ENCODE measurements around the gene CENPB.

DNA sequence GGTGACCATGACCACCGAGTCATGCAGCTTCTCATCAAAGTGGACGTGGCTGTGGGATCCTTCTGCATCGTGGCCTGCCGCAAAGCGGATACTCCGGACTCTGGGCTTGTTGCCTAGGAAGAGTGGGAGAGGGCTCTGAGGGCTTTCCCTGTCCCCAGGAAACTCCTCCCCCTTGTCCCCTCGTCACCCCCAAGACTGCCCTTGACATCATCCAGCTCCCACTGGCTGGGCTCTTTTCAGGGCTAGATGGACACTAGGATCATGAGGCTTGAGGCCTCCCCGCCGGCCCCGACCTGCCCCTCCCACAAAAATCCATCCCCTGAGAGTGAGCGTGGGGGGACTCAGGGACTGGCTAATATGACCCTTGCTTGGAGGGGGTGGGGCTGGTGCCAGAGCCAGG lies 28.0 kb downstream of the CENPB start:
- TF ChIP-seq, protein P1, sequence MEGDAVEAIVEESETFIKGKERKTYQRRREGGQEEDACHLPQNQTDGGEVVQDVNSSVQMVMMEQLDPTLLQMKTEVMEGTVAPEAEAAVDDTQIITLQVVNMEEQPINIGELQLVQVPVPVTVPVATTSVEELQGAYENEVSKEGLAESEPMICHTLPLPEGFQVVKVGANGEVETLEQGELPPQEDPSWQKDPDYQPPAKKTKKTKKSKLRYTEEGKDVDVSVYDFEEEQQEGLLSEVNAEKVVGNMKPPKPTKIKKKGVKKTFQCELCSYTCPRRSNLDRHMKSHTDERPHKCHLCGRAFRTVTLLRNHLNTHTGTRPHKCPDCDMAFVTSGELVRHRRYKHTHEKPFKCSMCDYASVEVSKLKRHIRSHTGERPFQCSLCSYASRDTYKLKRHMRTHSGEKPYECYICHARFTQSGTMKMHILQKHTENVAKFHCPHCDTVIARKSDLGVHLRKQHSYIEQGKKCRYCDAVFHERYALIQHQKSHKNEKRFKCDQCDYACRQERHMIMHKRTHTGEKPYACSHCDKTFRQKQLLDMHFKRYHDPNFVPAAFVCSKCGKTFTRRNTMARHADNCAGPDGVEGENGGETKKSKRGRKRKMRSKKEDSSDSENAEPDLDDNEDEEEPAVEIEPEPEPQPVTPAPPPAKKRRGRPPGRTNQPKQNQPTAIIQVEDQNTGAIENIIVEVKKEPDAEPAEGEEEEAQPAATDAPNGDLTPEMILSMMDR (conservative IDR thresholded peaks at IDR 0.05; ENCODE audit: low read length): no peak
- no peak for TF ChIP-seq EZH2phosphoT487 (IDR thresholded peaks at IDR 0.05; ENCODE audit: borderline replicate concordance, low read depth, low read length)
